CD4-positive, alpha-beta memory T cell (primary cell): ENCODE data around the gene PPME1. TPM values are rescaled to one million over a fixed set of nuclear protein-coding genes. Genes with fewer than 3 reads are reported as not detected.

Experiments used
- CTCF ChIA-PET: fragments of 350-600 bp; sonication (Branson Sonifier 250); formaldehyde crosslinking; loops from one replicate; lab custom pipeline; 2021; ENCODE audit warnings: inconsistent platforms; ENCODE audit not compliant: partially characterized antibody; lab: Charles Lee
- POLR2A ChIA-PET: fragments of 350-600 bp; sonication (Branson Sonifier 250); formaldehyde crosslinking; loops from one replicate; lab custom pipeline; 2021; ENCODE audit not compliant: partially characterized antibody; lab: Charles Lee
- DNase-seq, 5 donors: peaks; one replicate each; pipeline versions ENCODE4 v3.0.0 to v3.0.0-alpha.2; 2020 to 2022; ENCODE audit warnings: mixed read lengths in 1 of 5
- H3K27ac ChIP-seq: one replicate; pipeline ENCODE4 v1.7.0; 2013; ENCODE audit warnings: low read depth, low read length
- H3K27me3 ChIP-seq: 2 replicates; pipeline ENCODE4 v1.7.0; 2013; ENCODE audit warnings: mild to moderate bottlenecking, low read length, moderate library complexity; ENCODE audit not compliant: insufficient read depth
- H3K36me3 ChIP-seq: 2 replicates; pipeline ENCODE4 v1.7.0; 2013; ENCODE audit warnings: mild to moderate bottlenecking, low read length, moderate library complexity; ENCODE audit not compliant: insufficient read depth
- H3K4me1 ChIP-seq: 2 replicates; pipeline ENCODE4 v1.7.0; 2013; ENCODE audit warnings: mild to moderate bottlenecking, low read length, moderate library complexity; ENCODE audit not compliant: insufficient read depth
- H3K4me3 ChIP-seq, 2 donors: one replicate each; pipeline ENCODE4 v1.7.0; 2013; ENCODE audit warnings: low read length in 2 of 2, mild to moderate bottlenecking in 1 of 2
- H3K9me3 ChIP-seq, 2 donors: one replicate each; pipeline ENCODE4 v1.7.0; 2013; ENCODE audit warnings: low read length in 2 of 2, control low read depth in 1 of 2; ENCODE audit not compliant: control insufficient read depth in 1 of 2
- H3K27ac Mint-ChIP-seq, 7 donors: one replicate each; pipeline ENCODE4 v1.8.0; 2020 to 2021; ENCODE audit warnings: mixed read lengths in 7 of 7, mild to moderate bottlenecking in 6 of 7, inconsistent platforms in 3 of 7, moderate library complexity in 3 of 7
- H3K27me3 Mint-ChIP-seq, 2 donors: one replicate each; pipeline ENCODE4 v1.8.0; 2020 to 2021; ENCODE audit warnings: mixed read lengths in 2 of 2
- H3K36me3 Mint-ChIP-seq, 2 donors: one replicate each; pipeline ENCODE4 v1.8.0; 2020 to 2021; ENCODE audit warnings: mixed read lengths in 2 of 2, inconsistent platforms in 1 of 2, mild to moderate bottlenecking in 1 of 2
- H3K4me1 Mint-ChIP-seq, 4 donors: one replicate each; pipeline ENCODE4 v1.8.0; 2020 to 2021; ENCODE audit warnings: mixed read lengths in 4 of 4, mild to moderate bottlenecking in 1 of 4
- H3K4me3 Mint-ChIP-seq, 8 donors: one replicate each; pipeline ENCODE4 v1.8.0; 2020 to 2021; ENCODE audit warnings: mixed read lengths in 8 of 8, mild to moderate bottlenecking in 7 of 8, moderate library complexity in 6 of 8, inconsistent platforms in 3 of 8
- H3K9me3 Mint-ChIP-seq, 8 donors: one replicate each; pipeline ENCODE4 v1.8.0; 2020 to 2021; ENCODE audit warnings: mixed read lengths in 8 of 8, mild to moderate bottlenecking in 5 of 8, inconsistent platforms in 3 of 8, moderate library complexity in 1 of 8
- intact Hi-C: fragments of 100-400 bp; cut with micrococcal nuclease; formaldehyde crosslinking; loops from one replicate; pipeline ENCODE4 v1.15.1; 2023
- polyA plus RNA-seq, 2 donors: library from polyadenylated mRNA; unstranded; fragments of 300-500 nt; fragmentation: Illumina TruSeq; gene quantifications; one replicate each; pipeline ENCODE4 v1.2.3, GENCODE V29; 2021
- total RNA-seq, 2 experiments: library from RNA; stranded (reverse); gene quantifications; one replicate each; pipeline ENCODE4 v1.2.3, GENCODE V29; 2021

Gene PPME1
- total and polyA plus RNA-seq, 4 experiments from 2014 or later, result 17.3 to 21.9 (median 21.1) TPM

DNA sequence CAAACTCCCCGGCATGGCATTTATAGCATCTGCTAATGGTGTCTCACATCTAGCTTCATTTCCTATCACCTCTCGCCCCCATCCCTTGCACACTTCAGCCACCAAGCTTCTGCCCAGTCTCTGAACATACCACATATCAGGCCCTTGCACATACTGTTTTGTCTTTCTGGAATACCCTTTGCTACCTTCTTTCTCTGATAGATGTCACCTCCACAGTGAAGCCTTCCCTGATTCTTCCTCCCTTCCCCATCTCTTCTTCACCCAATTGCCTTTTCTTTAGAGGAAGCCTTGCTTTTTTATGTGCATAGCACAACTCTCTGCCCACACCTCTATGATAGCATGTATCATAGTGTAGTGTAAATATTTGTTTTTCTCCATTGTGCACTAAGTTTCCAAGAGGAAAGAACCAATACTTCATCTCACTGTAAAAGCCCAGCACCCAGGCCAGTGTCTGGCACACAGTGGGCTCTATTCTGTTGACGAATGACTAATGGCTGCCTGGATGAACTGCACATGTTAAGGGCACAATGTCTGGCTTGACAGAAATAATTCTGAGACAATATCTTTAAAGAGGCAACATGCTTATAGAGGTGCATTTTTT, 112.6 kb downstream of the PPME1 start:
- no peaks in the 10 kb centered on the region for H3K36me3 Mint-ChIP-seq

GRCh38 chr11:74284466-74284865, 113.4 kb downstream of the PPME1 start:
- peaks cover 0 to 2% (median 0%) of the 10 kb centered on the region in 8 donors for H3K9me3 Mint-ChIP-seq
- Histone ChIP-seq H3K36me3 (no peaks in the 10 kb centered on the region), H3K27me3 (no peaks in the 10 kb centered on the region), H3K27ac (no peak overlapping the region), H3K4me1 (peaks cover 3% of the 10 kb centered on the region), H3K9me3 (no peaks in the 10 kb centered on the region), H3K4me3 (no peak overlapping the region)
- no peak for DNase-seq
- ChIA-PET CTCF (no interaction called here), POLR2A (no interaction called here)
- intact Hi-C loops, result no loop called here
- no peak overlapping the region for H3K27ac Mint-ChIP-seq
- no peaks in the 10 kb centered on the region for H3K27me3 Mint-ChIP-seq
- H3K4me1 Mint-ChIP-seq, result no peaks in the 10 kb centered on the region
- H3K4me3 Mint-ChIP-seq, result no peak overlapping the region
- no peaks in the 10 kb centered on the region for H3K36me3 Mint-ChIP-seq

More for the DNA sequence above, 112.6 kb downstream of the PPME1 start:
- Mint-ChIP-seq H3K4me1 (no peaks in the 10 kb centered on the region), H3K4me3 (no peak overlapping the region), H3K27me3 (no peaks in the 10 kb centered on the region), H3K9me3 (peaks cover 0 to 2% (median 0%) of the 10 kb centered on the region in 8 donors), H3K27ac (no peak overlapping the region)
- no peak overlapping the region for H3K27ac ChIP-seq
- no peaks in the 10 kb centered on the region for H3K27me3 ChIP-seq
- H3K9me3 ChIP-seq, result no peaks in the 10 kb centered on the region
- intact Hi-C loops, result no loop called here
- POLR2A ChIA-PET, result no interaction called here
- H3K4me1 ChIP-seq, result peaks cover 3% of the 10 kb centered on the region
- no peak overlapping the region for H3K4me3 ChIP-seq
- no peaks in the 10 kb centered on the region for H3K36me3 ChIP-seq
- CTCF ChIA-PET, result no interaction called here
- no peak for DNase-seq

- DNase-seq, result no peak
- CTCF ChIA-PET, result no interaction called here
- peaks cover 0 to 2% (median 0%) of the 10 kb centered on the region in 8 donors for H3K9me3 Mint-ChIP-seq
- no peak overlapping the region for H3K27ac ChIP-seq
- H3K27ac Mint-ChIP-seq, result no peak overlapping the region
- H3K36me3 Mint-ChIP-seq, result no peaks in the 10 kb centered on the region
- no peak overlapping the region for H3K4me3 Mint-ChIP-seq
- H3K36me3 ChIP-seq, result no peaks in the 10 kb centered on the region
- no peaks in the 10 kb centered on the region for H3K9me3 ChIP-seq
- H3K4me3 ChIP-seq, result no peak overlapping the region
- no peaks in the 10 kb centered on the region for H3K27me3 ChIP-seq
- intact Hi-C loops, result no loop called here
- POLR2A ChIA-PET, result no interaction called here
- peaks cover 5 to 6% of the 10 kb centered on the region in 2 donors for H3K27me3 Mint-ChIP-seq
- no peaks in the 10 kb centered on the region for H3K4me1 Mint-ChIP-seq
- H3K4me1 ChIP-seq, result peaks cover 1% of the 10 kb centered on the region
These were observed 117.1 kb downstream of the PPME1 start for GRCh38 chr11:74288161-74288560.

DNA sequence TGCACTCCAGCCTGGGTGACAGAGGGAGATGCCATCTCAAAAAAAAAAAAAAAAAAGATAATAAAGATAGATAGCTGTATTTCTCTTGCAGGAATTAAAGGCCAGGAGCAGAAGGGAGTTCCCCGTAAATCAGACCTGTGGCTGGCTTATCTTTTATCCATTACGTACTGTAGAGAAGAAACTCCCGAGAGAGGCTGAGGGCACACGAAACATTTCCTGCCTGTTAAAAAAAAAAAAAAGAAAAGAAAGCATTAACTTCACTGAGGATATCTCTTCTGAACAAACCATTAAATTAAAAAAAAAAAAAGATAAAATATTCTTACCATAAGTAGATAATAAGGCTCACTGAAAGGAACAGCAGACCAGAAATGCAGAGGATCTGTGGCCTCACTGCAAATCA, 117.8 kb downstream of the PPME1 start:
- H3K36me3 Mint-ChIP-seq, result no peaks in the 10 kb centered on the region
- CTCF ChIA-PET, result no interaction called here
- peak in 1 of 5 donors; percentile 18 for DNase-seq

GRCh38 chr11:74297484-74297883, 126.4 kb downstream of the PPME1 start:
- peaks cover 7 to 17% of the 10 kb centered on the region in 2 donors for H3K27me3 Mint-ChIP-seq
- peaks cover 0 to 2% (median 0%) of the 10 kb centered on the region in 8 donors for H3K9me3 Mint-ChIP-seq
- H3K27me3 ChIP-seq, result no peaks in the 10 kb centered on the region
- peak overlapping the region in 1 of 8 donors; percentile 47 for H3K4me3 Mint-ChIP-seq
- H3K36me3 Mint-ChIP-seq, result no peaks in the 10 kb centered on the region
- intact Hi-C loops, result no loop called here
- ChIA-PET POLR2A (interaction anchor here (0.6 kb wide), 1 partner anchor 11 kb away, joined by 3 read pairs; no protein-coding TSS in a partner anchor), CTCF (no interaction called here)
- H3K27ac Mint-ChIP-seq, result no peak overlapping the region
- no peak overlapping the region for H3K4me3 ChIP-seq
- H3K4me1 ChIP-seq, result no peaks in the 10 kb centered on the region
- no peak for DNase-seq
- H3K9me3 ChIP-seq, result no peaks in the 10 kb centered on the region
- H3K36me3 ChIP-seq, result no peaks in the 10 kb centered on the region
- H3K27ac ChIP-seq, result no peak overlapping the region
- peaks cover 5 to 9% (median 6%) of the 10 kb centered on the region in 4 donors for H3K4me1 Mint-ChIP-seq

More for the DNA sequence above, 117.8 kb downstream of the PPME1 start:
- H3K27ac ChIP-seq, result no peak overlapping the region
- H3K4me1 Mint-ChIP-seq, result no peaks in the 10 kb centered on the region
- H3K27me3 ChIP-seq, result no peaks in the 10 kb centered on the region
- POLR2A ChIA-PET, result no interaction called here
- H3K27me3 Mint-ChIP-seq, result peaks cover 6 to 7% of the 10 kb centered on the region in 2 donors
- intact Hi-C loops, result no loop called here
- no peaks in the 10 kb centered on the region for H3K9me3 ChIP-seq
- no peaks in the 10 kb centered on the region for H3K36me3 ChIP-seq
- H3K4me3 Mint-ChIP-seq, result no peak overlapping the region
- H3K4me1 ChIP-seq, result no peaks in the 10 kb centered on the region
- no peak overlapping the region for H3K27ac Mint-ChIP-seq
- no peak overlapping the region for H3K4me3 ChIP-seq
- H3K9me3 Mint-ChIP-seq, result peaks cover 0 to 2% (median 0%) of the 10 kb centered on the region in 8 donors

GRCh38 chr11:74299015-74299414, 127.9 kb downstream of the PPME1 start:
- intact Hi-C loops, result no loop called here
- POLR2A ChIA-PET, result no interaction called here
- peaks cover 5 to 9% (median 6%) of the 10 kb centered on the region in 4 donors for H3K4me1 Mint-ChIP-seq
- DNase-seq, result no peak
- Histone ChIP-seq H3K27me3 (no peaks in the 10 kb centered on the region), H3K27ac (no peak overlapping the region), H3K36me3 (no peaks in the 10 kb centered on the region), H3K4me1 (no peaks in the 10 kb centered on the region), H3K4me3 (no peak overlapping the region), H3K9me3 (no peaks in the 10 kb centered on the region)
- CTCF ChIA-PET, result interaction anchor here (2.3 kb wide), 1 partner anchor 22 kb away, joined by 6 read pairs; no protein-coding TSS in a partner anchor
- peaks cover 6 to 11% of the 10 kb centered on the region in 2 donors for H3K27me3 Mint-ChIP-seq
- H3K27ac Mint-ChIP-seq, result no peak overlapping the region
- no peaks in the 10 kb centered on the region for H3K36me3 Mint-ChIP-seq
- H3K9me3 Mint-ChIP-seq, result peaks cover 0 to 2% (median 0%) of the 10 kb centered on the region in 8 donors
- H3K4me3 Mint-ChIP-seq, result no peak overlapping the region
